GM18526 (cell line): ENCODE data around the gene OR2A25.

ENCODE experiments used
- POLR2A ChIP-seq: IDR thresholded peaks from 3 replicates; pipeline ENCODE4 v1.6.1; 2011; ENCODE audit not compliant: insufficient read length; ENCODE audit errors: extremely low read depth

Gene OR2A25, protein sequence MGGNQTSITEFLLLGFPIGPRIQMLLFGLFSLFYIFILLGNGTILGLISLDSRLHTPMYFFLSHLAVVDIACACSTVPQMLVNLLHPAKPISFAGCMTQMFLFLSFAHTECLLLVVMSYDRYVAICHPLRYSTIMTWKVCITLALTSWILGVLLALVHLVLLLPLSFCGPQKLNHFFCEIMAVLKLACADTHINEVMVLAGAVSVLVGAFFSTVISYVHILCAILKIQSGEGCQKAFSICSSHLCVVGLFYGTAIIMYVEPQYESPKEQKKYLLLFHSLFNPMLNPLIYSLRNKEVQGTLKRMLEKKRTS

DNA sequence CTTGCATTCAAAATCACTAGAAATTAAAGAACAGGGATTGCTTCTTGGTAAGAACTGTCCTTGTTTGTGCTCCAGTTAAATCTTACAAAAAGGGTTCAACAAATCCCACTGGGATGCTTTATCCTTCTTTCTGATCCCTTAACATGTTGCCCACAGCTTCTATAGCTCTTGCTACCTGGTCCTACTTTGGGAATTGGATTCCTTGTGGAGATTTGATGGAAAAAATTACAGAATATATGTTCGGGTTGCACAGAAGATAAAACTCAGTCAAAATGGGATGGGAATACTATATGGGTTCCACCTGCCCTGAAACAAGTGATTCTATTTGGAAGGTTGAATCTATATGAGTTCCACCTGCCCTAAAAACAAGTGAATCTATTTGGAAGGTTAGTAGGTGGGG is at the start of gene OR2A25:
OR2A25 (plus strand) TSS at position 301 of the 400 bp plus-strand sequence. CDS start 4,409 bp downstream, outside the sequence.
- TF ChIP-seq POLR2A: no peak

DNA sequence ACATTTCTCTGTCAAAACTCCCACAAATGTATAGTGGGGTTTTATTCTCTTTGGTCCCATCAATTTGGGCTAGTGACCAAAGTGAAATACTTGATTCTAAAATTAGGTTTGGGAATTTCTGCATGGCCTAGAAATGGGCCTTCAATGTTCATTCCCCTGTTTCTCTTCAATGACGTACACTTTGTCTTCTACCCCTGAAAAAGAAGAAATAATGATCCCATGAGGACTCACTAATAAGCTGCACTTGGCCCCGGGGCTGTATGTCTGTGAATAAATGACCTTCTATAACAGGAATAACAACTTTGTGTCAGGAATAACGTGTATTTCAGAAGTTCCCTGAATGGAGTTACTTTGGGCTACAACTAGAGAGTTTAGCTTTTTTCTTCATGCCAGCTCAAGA is 49.3 kb upstream of the OR2A25 start:
- no peak for TF ChIP-seq POLR2A

DNA sequence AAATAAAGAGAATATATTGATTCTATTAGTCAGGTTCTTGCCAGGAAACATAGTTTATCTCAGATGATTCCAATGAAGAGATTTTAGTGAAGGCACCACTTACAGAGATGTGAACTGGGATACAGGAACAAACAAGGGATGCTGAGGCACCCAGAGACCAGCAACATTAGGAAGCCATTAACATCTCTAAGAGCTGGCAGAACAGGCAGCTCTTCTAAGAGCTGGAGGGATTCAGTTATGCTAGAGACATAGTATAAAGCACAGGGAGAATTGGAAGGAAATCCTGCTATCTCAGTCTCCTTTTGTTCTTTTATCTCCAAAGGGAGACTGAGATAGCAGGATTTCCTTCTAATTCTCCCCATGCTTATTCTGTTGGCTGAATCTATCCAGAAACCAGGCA is 47.4 kb upstream of the OR2A25 start:
- TF ChIP-seq POLR2A: no peak

DNA sequence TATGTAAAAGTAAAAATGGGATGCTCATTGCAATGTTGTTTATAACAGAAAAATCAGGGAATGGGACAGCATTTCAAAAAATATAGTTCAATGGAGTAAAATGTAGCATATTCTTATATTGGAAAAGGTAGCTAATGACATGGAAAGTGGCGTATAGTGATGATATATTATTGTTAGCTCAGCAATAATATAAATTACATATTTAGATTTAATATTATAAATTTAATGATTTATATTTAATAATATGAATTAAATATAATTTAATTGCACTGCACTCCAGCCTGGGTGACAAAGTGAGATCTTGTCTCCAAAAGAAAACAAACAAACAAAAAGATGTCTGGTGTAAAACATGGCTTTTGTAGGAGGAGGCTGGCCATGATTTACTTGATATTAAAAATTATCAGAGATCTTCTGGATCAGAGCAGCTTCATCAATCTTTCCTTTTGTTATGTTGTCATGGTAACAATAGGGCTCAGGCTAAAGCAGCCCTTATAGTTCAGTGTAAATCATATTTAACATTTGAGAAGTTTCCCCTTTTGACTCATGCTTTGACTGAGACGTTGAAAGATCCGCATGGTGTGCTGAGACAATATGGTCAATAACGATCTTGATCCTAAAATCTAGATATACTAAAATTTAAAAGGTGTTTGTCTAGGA is 46.3 kb upstream of the OR2A25 start:
- no peak for TF ChIP-seq POLR2A

DNA sequence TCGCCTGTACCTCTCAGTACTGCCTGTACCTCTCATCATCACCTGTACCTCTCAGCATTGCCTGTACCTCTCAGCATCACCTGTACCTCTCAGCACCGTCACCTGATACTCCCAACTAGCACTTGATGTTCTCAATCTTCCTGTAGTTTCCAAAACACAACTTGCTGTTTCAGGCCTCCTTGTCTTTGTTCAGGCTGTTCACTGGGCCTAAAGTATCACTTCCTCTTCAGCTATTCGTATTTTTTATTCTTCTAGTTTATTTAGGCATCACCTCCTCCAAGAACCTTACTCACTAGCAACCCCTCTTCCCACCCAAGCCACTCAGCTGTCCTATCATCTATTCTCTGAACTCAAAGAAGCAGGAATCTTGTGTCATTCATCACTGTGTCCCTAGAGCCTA is 45.4 kb upstream of the OR2A25 start:
- TF ChIP-seq POLR2A: no peak

DNA sequence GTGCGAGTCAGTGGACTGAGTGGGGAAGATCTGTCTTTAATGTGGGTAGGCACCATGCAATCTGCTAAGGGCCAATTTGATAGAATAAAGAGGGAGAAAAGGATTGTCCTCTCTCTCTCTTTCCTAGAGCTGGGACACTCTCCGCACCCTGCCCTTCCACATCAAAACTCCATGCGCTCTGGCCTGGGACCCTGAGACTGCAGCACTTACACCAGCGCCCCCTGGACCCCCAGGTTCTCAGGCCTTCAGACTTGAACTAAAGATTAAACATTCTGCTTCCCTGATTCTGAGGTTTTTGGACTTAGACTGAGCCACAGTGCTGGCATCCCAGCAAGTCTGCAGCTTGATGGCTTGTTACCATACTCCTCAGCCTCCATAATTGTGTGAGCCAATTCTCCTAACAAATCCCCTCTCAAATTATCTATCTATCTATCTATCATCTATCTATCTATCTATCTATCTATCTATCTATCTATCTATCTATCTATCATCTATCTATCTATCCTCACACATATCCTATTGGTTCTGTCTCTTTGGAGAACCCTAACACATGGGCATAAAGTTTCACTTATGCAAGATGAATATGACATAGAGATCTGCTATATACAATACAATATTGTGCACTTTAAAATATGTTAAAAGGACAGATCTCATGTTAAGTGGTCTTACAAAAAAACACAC is 43.3 kb upstream of the OR2A25 start:
- no peak for TF ChIP-seq POLR2A

DNA sequence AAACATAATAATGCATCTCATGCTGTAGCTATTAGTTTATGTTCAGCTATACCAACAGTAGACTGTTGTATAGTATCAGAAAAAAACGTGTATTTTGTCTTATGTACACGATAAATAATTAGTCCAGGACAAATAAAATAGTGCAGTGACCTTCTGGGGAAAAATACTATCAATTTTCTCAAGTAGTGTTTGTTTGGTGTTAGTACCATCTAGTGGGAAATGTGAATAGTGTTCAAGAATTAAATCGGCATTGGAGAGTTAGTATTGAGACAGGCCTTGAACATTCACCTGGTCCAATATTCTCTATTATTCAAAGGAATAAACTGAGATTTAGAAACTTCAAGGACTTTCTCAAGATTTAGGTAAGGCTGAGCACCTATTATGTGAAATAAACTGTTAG is 42.5 kb upstream of the OR2A25 start:
- TF ChIP-seq POLR2A: no peak

DNA sequence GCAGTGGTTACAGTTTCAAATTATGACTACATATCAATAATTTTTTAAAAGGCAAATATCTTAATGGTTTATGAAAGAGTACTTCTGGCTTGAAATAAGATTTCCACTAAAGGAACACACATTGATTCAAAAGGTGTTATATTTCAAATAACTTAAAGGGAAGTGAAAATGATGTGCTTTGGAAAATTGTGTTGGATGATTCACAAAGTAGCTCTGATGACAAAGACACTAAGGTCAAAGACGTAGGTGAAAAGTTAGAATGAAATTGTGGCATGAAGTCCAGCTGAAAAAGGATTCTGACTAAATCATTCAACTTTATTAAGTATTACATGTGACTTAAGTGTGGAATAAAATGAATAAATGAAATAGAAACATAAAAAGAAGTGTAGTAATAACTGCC is 41.6 kb upstream of the OR2A25 start:
- no peak for TF ChIP-seq POLR2A

DNA sequence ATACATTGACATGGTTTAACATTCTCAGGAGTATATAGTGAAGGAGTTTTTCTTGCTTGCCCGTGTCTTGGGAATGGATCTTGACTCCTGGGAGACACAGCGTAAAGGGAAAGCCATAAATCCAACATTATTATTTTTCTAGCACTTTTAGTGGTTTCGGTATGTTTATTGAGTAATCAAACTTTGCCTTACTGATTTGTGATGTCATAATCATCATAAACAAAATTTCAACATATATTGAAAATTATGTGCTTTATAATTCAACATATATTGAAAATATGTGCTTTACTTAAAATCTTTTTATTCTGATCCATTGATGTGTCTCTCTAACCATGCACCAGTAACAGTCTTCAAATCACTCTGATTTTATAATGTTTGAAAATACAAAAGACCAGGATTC is 41.1 kb upstream of the OR2A25 start:
- no peak for TF ChIP-seq POLR2A

DNA sequence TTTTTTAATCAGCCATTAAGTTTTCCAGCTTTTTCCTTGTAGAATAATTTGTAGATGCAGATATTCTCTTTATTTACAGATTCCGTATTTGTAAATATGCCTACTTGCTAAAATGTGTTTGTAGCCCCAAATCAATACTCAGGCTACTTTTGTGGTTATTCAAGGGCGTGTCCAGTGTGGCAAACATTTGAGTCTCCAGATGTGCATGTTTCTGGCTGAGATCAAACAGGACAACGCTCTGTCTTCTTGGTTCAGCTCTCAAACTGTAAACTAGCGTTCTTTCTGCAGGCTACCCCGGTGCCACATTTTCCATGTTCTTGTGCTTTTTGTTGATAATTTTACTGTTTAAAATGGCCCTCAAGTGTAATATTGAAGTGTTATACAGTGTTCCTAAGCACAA is 37.1 kb upstream of the OR2A25 start:
- TF ChIP-seq POLR2A: no peak

DNA sequence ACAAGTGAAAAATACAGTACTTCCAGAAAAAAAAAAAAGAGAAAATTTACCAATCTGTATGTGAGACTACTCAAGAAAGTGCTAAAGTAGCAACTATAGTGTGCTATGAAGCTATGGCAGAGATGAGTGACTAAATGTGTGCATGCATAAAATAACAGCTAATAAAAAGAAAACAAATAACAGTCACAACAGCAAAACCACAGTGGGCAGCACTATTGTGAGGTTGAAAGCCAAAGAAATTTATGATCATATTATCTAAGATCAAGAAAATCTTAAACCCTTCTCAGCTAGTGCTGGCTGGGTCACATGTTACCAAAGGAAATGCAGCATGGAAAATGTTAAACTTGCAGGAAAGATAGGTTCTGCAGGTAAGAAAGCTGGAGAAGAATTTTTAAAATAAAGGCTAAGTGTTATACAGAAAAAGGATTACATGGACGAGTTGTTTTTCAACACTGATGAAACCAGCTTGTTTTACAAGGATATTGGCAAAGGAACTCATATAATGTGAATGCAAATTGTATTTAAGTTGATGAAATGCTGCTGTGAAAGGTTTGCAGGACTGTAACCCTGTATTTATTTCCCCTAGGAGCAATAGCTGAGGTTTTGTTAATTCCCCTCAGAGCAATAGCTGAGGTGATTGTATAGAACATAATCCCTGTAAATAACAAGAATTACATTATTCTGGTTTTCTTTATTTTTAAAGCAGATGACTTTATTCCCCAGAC is 36.5 kb upstream of the OR2A25 start:
- no peak for TF ChIP-seq POLR2A

DNA sequence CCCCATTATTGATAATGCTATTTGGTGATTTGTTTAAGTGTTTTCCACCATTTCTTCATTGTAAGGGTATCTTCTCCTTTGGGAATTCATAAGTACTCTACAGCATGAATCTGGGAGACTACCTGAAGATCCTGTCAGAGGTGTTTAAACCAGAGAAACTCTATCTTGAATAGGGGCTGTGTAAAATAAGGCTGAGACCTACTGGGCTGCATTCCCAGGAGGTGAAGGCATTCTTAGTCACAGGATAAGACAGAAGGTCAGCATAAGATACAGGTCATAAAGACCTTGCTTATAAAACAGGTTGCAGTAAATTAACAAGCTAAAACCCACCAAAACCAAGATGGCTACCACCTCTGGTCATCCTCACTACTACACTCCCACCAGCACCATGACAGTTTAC is 34.2 kb upstream of the OR2A25 start:
- TF ChIP-seq POLR2A: no peak

DNA sequence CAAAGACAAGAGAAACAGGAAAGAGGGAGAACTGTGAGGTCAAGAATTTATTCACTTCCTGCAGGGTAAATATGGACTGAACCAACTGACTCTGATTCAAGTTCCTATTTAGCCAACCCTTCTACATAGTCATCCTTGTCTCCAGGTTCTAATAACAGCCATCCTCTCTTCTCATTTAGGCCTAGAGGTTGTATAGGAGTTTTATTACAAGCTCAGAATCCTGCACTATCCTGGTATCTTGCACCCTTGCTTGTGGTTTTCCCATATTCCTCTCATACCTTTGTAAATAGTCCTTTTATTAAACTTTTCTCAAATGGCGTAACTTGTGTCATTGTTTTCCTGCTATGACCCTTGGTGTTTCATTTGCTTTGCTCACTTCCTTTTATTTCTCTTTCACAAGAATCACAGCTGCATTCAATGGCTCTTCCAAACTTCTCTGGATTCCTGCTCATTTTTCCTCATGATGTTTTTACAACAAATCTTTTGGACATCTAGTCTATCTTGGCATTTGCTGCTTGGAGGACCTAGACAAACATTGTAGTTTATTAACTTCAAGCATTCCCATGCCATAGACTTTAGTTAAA is 33.2 kb upstream of the OR2A25 start:
- no peak for TF ChIP-seq POLR2A

DNA sequence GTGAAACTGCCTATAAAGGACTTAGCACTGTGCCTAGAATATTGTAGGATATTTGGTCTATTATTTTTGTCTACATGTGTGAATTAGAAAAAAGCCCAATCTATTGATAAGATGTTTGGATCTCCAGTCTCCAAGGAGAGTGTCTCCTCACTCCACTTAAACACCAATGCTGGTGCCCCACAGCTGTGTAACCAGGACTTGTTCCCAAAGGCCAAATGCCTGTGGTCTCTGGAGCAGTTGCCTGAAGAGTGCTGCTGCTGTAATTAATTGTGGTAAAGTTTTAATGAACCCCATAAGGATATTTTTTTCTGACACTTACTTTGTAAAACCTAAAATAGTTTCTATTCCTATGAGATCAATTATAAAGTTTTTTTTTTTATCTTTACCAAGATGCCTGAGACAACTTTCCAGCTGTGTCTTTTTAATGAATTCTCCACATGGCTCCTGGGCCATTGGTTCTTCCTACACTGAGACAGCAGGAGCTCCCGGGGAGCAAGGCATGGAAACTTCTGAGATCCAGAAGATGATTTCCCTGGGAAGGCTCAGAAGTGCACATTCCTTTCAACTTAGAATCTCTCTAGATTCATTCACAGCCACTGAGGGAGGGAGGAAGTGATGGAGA is 32.1 kb upstream of the OR2A25 start:
- no peak for TF ChIP-seq POLR2A

DNA sequence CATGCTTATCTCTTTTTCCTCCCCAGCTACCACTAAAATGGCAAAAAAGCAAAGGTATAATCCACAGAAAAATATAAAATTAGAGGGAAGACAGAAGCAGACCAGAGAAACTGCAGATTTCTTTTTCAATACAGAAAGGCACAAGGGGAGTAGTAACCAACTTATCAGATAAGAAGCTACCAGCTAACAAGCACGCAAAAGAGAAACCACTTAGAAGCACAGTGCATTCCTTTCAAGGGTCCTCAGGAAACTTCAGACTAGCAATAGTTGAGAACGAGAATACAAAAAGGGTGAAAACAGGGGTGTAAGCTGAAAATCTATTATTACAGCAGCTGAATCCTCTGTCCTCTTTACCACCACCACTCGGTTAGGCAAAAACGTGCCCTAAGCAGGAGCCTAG is 30.7 kb upstream of the OR2A25 start:
- no peak for TF ChIP-seq POLR2A
